DOHH2 (cell line): ENCODE results near the gene MTFR1L.

Experiments used
- EZH2phosphoT487 ChIP-seq: fragments of 200-600 bp; sonication (generic); IDR thresholded peaks from 2 replicates; pipeline ENCODE4 v1.6.1; 2017; ENCODE audit warnings: borderline replicate concordance, mild to moderate bottlenecking, antibody characterized with exemption, low read length, moderate library complexity, mixed read lengths
- TF ChIP-seq, protein P1 (sequence below): fragments of 200-600 bp; sonication (generic); IDR thresholded peaks from one replicate; pipeline ENCODE4 v1.5.1; 2014; ENCODE audit warnings: antibody characterized with exemption, mild to moderate bottlenecking, low read depth, low read length; ENCODE audit not compliant: poor library complexity, severe bottlenecking

DNA sequence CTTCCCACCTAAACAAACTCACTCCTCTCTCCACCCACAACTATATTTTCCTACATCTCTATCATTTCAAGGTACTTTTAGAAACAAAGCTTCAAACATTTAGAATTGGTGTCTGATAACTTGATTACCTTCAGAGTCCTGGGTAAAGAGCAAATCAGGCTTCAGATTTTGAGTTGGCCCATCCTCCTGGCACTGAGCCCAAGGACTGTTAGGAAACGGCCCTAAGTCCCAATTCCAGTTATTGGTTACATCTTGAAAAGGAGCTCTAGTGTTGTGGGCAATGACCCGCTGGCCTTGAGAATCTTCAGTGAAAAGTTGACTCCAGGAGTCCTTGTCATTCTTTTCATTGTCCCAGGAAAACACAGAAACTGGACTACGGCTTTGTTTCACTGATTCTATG, 15.1 kb downstream of the MTFR1L start:
- TF ChIP-seq, protein P1, sequence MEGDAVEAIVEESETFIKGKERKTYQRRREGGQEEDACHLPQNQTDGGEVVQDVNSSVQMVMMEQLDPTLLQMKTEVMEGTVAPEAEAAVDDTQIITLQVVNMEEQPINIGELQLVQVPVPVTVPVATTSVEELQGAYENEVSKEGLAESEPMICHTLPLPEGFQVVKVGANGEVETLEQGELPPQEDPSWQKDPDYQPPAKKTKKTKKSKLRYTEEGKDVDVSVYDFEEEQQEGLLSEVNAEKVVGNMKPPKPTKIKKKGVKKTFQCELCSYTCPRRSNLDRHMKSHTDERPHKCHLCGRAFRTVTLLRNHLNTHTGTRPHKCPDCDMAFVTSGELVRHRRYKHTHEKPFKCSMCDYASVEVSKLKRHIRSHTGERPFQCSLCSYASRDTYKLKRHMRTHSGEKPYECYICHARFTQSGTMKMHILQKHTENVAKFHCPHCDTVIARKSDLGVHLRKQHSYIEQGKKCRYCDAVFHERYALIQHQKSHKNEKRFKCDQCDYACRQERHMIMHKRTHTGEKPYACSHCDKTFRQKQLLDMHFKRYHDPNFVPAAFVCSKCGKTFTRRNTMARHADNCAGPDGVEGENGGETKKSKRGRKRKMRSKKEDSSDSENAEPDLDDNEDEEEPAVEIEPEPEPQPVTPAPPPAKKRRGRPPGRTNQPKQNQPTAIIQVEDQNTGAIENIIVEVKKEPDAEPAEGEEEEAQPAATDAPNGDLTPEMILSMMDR: no peak
- no peak for TF ChIP-seq EZH2phosphoT487
